NCI-H1048 (cell line): ENCODE measurements around the gene GIMAP7.
"Not testable (repeated sequence)": the region's sequence is repeated elsewhere in the genome, so short reads cannot be mapped to it uniquely, and the experiment has no call there.

Experiments used
- DNase-seq: peaks from one replicate; lab custom pipeline; 2025; lab: John Stamatoyannopoulos, UW

The GIMAP7 gene

DNA sequence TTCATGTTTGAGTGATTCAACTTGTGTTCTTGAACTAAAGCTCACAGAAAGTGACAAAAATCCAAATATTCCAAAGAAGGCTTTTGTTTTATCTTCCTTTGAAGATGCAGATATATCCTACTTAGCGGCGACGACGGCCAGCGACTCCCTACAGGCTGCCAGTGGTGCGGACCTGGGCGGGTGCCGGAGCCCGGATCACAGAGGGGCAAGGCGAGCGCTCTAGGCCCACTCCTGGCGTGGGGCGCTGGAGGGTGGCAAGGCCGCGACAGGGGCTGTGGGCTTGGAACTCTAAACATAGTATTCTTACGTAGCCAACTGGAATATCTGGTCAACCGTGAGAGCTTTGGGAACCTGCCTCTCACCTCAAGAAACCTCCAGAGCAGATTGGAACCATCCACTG lies 914 bp upstream of the GIMAP7 start:
- no peak for DNase-seq

DNA sequence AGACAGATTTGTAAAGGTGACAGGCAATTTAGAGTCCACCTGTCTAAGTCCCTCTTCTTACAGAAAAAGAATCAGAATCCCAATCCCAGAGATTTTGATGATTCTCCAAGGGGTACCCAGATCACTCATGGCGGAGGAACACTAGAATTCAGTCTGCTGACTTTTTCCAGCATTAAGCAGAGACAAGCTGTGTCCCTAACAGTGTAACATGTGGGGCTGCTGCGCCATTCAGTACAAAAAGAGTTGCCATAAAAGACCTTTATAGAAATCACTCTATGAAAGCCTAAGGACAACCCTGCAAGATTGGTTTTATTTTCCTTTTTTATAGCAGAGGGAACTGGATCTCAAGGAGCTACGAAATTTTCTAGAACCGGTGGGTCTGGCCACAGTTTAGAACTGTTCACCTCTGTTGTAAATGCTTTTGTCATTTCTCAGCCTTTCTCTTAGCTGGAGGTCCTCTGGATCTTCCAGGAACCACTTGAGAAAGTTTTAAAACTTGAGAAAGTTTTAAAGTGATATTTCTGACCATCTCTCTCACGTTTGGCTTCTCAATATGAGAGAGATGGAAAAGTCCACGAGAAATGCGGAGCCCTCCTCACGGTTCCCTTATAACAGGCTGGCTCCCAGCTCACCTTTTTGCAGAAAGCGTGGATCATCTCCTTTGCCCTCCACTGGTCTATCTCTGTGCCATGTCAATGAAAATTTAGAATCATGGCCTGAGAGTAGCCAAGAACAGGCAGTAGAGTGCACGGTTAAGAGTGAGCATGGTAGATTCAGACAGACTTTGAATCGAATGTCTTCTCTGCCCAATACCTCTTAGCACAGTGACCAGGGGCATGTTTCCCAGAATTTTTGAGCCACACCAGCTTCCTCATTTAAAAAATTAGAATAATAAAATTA lies 826 bp downstream of the GIMAP7 start:
- DNase-seq: no peak

DNA sequence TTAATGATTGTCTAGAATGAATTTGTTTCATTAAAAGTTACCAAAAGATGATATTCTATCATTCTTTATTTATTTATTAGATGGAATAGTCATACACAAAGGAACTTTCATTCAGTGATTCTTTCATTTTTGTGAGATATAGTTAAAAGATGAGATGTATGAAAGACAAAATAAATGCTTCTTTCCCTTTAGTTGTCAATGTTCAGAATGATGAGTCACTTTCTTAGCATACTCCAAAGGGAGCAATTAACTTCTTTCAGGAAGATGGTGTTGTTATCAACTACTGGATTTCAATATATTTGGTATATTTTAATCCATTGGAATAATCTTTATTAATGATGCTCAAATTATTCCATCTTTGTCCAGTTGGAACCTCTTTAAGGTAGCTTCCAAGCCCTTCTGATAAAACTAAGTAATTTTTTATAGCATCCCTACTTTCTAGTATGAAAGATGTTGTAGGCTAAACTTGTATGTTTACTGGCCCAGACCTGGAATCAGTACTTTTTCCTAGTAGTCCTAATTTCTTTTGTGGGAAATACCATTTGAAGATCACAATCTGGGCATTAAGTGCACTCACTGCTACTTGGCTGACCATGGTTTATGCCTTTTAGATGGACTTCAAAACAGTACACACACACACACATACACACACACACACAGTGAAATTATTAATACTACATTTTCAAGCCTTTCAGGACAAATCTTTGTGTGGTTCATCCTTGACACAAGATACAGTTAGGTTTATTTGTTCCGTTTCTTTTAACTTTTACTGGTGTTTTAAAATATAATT lies 2.5 kb downstream of the GIMAP7 start:
- DNase-seq: no peak

DNA sequence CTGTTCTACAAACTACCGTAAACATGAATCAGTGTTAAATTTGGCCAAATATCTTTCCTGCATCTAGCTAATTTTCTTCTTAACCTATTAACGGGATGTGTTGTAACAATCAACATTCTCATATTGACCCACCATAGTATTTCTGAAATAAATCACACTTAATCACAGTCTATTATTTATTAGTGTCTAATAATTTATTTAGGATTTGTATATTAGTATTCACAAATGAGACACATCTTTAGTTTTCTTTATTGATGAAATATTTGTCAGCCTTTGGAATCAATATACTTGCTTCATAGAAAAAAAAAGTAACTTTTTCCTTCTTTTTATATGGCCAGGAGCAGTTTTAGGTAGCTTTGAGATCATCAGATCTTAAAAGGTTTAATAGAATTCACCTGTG lies 4.6 kb downstream of the GIMAP7 start:
- no peak for DNase-seq

- no peak for DNase-seq
Observed at GRCh38 chr7:150520145-150520544, 5.5 kb downstream of the GIMAP7 start.

- DNase-seq: not testable (repeated sequence)
Observed at GRCh38 chr7:150522931-150523330, 8.3 kb downstream of the GIMAP7 start.

DNA sequence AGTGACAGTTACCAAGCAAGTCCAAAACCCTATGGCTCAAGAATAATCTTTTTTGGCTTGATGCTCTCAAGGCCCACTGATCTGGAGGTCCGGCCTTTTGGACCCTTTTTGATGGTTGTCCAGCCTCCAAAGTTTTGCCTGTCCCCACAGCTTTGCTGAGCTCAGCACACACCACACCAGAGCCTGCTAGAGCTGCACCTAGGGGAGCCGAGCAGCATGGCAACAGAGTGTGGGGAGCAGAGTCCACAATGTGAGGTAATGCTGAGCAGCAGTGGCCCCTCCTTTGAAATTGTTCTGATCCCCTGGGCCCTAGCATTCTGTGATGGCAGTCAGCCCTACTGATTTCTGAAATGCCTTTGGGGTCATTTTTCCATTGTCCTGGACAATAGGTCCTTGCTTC lies 9.3 kb downstream of the GIMAP7 start:
- no peak for DNase-seq

DNA sequence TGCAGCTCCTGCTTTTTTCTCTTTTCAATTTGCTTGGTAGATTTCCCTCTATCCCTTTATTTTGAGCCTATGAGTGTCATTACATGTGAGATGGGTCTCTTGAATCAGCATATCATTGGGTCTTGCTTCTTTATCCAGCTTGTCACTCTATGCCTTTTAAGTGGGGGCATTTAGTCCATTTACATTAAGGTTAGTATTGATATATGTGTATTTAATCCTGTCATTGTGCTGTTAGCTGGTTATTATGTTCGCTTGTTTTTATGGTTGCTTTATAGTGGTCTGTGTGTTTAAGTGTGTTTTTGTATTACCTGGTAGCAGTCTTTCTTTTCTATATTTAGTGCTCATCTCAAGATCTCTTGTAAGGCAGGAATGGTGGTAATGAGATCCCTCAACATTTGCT lies 17.0 kb downstream of the GIMAP7 start:
- no peak for DNase-seq

- no peak for DNase-seq
Observed at GRCh38 chr7:150538259-150538658, 23.6 kb downstream of the GIMAP7 start.

DNA sequence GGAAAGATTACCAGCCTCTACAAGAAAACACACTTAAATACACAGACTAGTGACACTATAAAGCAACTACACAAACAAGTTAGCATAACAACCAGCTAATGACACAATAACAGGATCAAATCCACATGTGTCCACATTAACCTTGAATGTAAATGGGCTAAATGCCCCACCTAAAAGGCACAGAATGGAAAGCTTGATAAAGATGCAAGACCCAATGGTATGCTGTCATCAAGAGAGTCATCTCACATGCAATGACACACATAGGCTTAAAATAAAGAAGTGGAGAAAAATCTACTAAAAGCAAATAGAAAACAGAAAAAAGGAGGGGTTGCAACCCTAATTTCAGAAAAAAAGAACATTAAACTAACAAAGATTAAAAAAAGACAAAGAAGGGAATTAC lies 38.5 kb downstream of the GIMAP7 start:
- DNase-seq: no peak

DNA sequence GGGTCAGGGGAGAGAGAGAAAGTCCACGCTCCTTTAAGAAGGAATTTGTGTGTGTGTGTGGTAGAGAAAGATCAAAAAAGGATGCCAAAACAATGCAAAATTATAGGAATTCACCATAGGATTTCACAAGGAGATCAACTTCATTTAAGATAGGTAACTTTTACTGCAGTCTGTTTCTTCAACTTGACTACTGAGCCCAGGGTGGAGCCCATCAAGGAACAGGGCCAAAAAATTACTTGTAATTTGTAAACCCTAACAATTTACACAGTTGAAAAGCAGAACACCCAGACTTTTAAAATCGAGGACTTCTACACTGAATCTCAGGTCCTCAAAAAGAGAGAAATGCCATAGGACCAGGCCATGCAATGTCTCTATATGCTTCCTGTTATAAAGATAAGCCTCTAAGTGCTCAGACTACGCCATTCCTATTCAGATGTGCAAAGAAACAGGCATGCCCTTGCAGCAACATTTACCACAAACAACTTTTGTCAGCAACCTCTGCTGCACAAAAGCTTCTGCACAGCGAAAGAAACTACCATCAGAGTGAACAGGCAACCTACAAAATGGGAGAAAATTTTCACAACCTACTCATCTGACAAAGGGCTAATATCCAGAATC lies 42.0 kb downstream of the GIMAP7 start:
- DNase-seq: no peak

GRCh38 chr7:150560486-150560885 lies 45.8 kb downstream of the GIMAP7 start:
- no peak for DNase-seq

DNA sequence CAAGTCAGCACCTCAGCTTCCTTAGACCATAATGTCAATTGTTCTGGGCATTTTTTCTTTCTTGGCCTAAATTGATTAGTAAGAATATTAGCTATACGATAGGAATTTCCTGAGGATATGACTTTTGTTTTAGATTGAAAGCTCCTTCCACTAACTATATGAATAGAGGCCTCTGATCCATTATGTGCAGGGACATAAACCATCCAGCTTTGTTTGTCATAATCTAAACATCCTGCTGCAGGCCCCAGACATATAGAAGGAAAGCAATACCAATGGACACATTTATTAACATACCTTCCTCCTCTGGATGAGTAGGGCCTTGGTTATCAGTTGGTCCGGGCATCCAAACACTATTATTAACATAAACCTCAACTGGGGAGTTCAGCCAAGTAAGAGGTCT lies 48.2 kb downstream of the GIMAP7 start:
- DNase-seq: no peak

DNA sequence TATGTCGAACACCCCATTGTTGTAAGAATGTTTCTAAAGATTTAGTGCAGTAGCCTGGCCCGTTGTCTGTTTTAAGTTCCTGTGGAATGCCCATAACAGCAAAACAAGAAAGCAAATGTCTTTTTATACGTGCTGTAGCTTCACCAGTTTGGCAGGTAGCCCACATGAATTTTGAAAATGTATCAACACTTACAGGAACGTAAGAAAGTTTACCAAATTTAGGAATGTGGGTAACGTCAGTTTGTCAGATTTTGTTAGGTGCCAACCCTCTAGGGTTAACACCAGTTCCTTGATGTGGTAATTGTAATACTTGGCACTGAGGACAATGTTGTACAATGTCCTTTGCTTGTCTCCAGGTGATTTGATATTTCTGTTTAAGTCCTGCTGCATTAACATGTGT lies 49.3 kb downstream of the GIMAP7 start:
- DNase-seq: no peak

- no peak for DNase-seq
Observed at GRCh38 chr7:150564566-150564965, 49.9 kb downstream of the GIMAP7 start.

- no peak for DNase-seq
Observed at GRCh38 chr7:150565239-150565638, 50.6 kb downstream of the GIMAP7 start.

DNA sequence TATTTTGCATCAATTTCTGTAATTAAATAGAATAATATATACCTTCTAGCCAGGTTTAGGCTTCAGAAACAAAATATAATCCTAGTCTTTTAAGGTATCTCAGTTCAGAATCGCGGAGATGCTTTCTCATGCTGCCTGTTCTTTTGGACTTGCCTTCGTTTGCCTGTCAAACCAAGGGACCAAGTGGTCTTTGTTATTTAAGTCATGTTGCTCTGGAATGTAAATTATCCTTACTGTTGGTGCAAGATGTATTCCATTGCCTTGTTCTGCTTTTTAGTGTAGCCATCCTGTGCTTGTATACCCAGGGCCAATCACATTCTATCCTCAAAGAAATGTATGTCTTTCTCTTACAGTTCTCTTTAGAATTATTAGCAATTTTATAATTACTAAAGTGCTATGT lies 51.5 kb downstream of the GIMAP7 start:
- DNase-seq: no peak

DNA sequence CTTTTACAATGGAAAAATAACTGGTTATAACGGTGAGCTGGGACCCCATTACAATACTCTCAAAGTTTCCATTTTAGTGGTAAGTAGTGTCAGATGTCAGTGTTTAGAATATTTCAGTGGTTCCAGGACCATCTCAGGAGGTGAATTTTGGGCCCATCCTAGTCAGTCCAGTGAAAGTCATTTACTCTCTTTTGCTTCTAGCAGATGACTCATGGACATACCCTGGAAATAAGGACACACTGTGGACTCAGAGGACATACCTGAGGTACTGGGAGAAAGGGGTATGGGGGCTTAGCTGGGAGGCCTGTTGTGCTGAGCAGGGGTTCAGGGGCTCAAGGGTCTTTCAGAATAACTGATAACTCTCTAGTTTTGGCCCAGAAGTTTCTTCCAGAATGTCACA lies 51.9 kb downstream of the GIMAP7 start:
- no peak for DNase-seq

DNA sequence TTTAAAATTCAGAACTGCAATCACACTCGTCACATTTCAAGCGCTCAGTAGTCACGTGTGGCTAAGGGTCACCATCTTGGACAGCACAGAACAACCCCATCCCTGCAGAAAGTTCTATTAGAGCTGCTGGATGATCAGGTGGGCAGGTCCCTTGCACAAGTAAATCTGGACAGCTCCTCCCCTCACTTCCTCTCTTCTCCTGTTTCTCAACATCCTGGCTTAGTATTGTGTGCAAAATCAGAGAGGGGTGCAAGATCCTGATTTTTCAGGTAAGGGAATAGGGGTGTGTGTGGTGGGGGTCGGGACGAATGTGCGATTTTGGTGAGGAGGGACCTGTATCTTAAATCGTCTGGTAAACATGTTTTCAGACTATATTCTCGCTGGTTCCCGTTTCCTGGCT lies 52.5 kb downstream of the GIMAP7 start, which contains the start of gene GIMAP4:
TSS of gene GIMAP4 (plus strand) at position 222 of the 400 bp plus-strand sequence. CDS start 2,512 bp downstream, outside the sequence.
- DNase-seq: no peak

DNA sequence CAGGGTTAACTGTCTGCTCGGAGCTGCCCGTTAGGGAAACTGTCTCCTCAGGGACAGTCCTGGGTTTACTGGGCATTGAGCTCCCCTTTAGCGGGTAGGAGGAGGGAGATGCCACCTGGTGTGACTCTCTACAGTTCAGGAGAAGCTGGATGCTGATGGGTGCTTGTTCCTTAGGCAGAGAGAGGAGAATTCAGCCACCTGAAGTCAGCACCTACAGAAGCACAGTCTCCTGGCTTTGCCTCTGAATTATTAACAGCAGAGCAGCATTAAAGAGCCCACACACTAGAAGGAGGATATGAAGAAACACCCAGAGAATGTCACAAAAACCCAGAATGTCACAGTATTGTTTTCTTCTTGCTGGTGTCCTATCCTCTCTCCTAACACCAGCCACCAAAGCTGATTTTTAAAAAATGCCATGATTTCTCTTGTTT lies 53.2 kb downstream of the GIMAP7 start:
- no peak for DNase-seq

- DNase-seq: no peak
Observed at GRCh38 chr7:150568714-150569113, 54.0 kb downstream of the GIMAP7 start.

DNA sequence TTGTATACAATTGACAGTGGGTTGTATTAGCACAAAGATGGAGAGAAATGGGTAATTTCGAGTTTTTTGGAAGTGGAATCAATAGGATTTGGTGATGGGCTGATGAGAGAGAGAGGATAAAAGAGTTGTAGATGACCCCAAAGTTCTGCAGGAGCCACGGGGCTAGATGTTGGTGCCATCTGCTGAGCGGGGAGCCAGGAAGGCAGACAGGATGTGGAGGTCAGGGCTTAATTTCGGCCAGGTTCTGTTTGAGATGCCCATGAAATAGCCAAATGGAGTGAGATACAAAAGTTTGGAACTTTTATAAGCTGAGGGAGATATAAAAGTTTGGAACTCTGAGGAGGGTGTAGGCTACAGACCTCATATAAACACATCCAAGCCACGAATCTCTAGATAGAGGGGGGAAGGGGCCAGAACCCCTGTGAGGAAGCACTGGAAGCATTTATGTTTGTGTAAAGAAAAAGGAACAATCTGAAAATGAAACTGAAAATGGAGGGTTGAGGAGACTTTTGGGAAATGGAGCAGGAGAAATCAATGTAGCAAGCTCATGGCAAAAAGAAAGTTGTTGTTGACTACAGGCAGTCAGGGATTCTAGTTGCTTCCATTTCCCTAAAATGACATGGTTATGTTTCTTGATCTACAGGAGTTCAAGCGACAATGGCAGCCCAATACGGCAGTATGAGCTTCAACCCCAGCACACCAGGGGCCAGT lies 54.7 kb downstream of the GIMAP7 start:
- no peak for DNase-seq
